SH-SY5Y (cell line): ENCODE results near the gene GUCY1A2.

ENCODE experiments used
- GATA2 ChIP-seq: IDR thresholded peaks from 2 replicates; pipeline ENCODE4 v1.6.1; 2011; ENCODE audit warnings: mild to moderate bottlenecking, low read depth, low read length
- GATA3 ChIP-seq: IDR thresholded peaks from 2 replicates; pipeline ENCODE4 v1.6.1; 2011; ENCODE audit warnings: low read depth, mild to moderate bottlenecking, low read length, moderate library complexity

DNA sequence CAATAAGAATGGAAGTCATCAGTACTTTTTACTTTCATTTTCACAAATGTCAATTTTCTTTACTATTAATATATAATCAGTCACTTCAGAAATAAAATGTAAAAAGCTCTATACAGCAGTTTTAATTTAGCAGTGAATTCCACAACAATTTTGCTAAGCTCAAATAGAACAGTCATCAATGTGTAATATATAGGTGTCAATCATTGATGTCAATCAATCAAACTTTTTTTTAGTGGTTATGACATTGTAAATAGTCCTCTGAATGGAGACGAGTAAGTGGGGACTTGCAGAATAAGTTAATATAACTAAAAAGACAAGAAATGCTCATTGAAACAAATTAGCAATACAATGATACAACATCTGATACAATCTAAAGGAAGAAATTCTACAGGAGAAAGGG, 327.4 kb downstream of the GUCY1A2 start:
- no peak for TF ChIP-seq GATA2
- TF ChIP-seq GATA3 = no peak
